Stimulated activated CD8-positive, alpha-beta memory T cell treated with anti-CD3 and anti-CD28 coated beads, Interleukin-15, amount 100 ng/mL, for 4 hours (primary cell): ENCODE data around the gene APOL3.
"Not testable (repeated sequence)": the region's sequence is repeated elsewhere in the genome, so short reads cannot be mapped to it uniquely, and the experiment has no call there.

Experiments
- DNase-seq, 2 donors: peaks; one replicate each; pipeline ENCODE4 v3.0.0-alpha.2; 2020; ENCODE audit warnings: low read depth in 2 of 2

The APOL3 gene

DNA sequence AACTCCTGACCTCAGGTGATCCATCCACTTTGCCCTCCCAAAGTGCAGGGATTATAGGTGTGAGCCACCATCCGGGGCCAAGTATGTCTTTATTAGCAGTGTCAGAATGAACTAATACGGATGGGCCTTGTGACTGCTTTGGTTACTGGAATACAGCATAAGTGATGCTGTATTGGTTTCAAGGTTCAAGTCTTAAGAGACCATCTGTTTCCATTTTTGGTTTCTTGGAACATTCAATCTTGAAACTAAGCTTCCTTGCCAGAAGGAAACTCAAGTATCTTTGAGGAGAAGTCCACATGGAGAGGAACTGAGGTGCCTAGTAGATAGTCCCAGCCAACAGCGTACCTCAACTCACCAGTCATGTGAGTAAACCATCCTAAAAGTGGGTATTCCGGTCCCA is 58.8 kb downstream of the APOL3 start:
- no peak for DNase-seq

DNA sequence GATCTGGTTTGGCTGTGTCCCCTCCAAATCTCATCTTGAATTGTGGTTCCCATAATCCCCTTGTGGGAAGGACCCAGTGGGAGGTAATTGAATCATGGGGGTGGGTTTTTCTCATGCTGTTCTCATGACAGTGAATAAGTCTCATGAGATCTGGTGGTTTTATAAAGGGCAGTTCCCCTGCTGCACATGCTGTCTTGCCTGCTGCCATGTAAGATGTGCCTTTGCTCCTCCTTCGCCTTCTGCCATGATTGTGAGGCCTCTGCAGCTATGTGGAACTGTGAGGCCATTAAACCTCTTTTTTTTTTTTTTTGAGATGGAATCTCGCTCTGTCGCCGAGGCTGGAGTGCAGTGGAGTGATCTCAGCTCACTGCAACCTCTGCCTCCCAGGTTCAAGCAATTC is 59.6 kb downstream of the APOL3 start:
- DNase-seq, result not testable (repeated sequence)

DNA sequence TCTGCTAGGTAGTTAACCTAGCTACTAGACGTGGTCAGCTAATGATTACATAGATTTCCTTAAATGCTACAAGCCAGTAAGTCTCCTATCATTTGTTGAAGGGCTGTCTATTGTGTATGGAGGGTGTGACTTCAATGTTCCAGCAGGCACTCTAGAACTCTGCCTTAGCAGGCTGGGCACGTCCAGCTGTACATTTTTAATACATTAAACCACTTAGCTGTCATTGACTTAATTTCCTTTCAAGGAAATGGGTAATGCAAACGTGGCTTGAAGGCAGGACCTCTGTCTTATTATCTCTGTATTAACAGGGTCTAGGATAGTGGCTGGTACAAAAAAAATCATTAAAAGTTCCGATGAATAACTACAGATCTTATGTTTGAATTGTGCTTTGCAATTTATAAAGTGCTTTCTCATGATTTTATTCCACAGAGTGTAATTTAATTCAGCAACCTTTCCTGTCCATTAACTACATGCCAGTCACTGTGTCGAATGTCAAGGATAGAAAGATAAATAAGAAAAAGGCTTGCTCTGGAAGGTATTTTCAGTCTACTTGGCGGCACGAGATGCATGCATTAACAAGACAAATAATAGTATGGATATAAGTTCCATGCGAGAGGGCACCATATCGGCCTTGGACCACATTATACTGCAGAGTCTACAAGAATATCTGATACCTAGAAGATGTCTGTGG is 60.3 kb downstream of the APOL3 start:
- no peak for DNase-seq

DNA sequence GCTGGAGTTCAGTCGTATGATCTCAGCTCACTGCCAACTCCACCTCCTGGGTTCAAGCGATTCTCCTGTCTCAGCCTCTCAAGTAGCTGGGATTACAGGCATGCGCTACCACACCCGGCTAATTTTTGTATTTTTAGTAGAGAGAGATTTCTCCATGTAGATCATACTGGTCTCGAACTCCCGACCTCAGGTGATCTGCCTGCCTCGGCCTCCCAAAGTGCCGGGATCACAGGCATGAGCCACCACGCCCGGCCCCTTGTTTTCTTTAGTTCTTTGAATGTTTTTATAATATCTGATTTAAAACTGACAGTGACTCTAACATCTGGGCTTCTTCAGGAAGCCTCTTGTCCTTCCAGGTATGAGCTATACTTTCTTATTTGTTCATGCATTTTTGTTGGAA is 61.0 kb downstream of the APOL3 start:
- not testable (repeated sequence) for DNase-seq

DNA sequence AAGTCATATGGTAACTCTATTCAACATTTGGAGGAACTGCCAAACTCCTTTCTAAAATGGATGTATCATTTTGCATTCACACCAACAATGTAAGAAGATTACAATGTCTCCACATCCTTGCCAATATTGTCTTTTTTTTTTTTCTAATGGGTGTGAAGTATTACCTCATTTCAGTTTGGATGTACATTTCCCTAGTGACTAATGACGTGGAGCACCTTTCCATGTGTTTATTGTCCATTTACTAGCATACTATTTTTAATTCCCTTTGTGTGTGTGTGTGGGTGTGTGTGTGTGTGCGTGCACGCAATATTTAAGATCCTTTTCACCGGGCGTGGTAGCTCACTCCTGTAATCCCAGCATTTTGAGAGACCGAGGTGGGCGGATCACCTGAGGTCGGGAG is 62.7 kb downstream of the APOL3 start:
- no peak for DNase-seq

DNA sequence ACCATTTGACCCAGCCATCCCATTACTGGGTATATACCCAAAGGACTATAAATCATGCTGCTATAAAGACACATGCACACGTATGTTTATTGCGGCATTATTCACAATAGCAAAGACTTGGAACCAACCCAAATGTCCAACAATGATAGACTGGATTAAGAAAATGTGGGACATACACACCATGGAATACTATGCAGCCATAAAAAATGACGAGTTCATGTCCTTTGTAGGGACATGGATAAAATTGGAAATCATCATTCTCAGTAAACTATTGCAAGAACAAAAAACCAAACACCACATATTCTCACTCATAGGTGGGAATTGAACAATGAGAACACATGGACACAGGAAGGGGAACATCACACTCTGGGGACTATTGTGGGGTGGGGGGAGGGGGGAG is 69.8 kb downstream of the APOL3 start:
- DNase-seq, result not testable (repeated sequence)
